ENCODE measurements around the gene SBF2.

DNA sequence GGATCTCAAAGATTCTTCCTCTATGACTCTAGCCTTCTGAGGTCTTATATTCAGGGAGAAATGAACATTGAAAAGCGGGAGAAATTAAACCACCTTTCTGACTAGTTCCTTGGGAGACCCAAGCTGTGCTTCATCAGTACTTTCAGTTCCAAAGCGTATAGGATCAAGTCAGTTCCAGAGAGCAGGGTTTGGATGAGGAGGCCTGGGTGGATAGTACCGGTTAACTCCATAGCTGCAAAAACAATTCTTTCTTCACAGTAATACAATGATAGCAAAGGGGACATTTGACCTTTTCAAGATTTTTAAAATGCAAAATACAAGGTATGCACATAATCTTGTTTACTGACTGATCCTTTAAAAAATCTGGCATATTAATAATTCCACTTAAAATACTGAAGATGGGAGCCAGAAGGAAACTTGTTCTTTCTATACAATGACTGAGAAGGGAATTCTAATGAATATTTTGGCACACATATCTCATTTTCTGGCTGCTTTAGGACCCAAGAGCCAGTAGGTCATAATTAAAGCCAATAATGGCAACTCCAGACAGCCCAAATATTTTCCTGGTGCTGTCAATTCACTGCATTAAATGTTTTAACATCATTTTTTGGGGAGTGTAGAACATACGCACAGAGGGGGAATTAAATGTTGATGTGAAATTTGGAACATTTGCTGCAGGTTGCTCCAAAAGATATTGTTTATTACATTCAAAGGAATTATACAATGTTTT, 26.9 kb upstream of the SBF2 start:
- TF ChIP-seq POLR2A (IDR thresholded peaks at IDR 0.05; ENCODE audit: low read depth) (no peak), POLR2AphosphoS5 (IDR thresholded peaks at IDR 0.05) (no peak), EP300 (IDR thresholded peaks at IDR 0.05) (no peak)
